ENCODE measurements around the gene ZNF317. TPM values are rescaled to one million over a fixed set of nuclear protein-coding genes. Genes with fewer than 3 reads are reported as not detected.

Gene ZNF317
- 10.3 TPM for total RNA-seq

GRCh38 chr19:9140159-9140874 lies at the start of gene ZNF317:
ZNF317 (plus strand) TSS chr19:9140397; CDS start chr19:9156017, 15,620 bp downstream.
- peak; percentile 92 for DNase-seq (ENCODE audit: low spot score)
- peak; percentile 96 for ATAC-seq

GRCh38 chr19:9107375-9107774 lies 32.8 kb upstream of the ZNF317 start, which contains the start of gene OR7G2:
OR7G2 (minus strand) TSS chr19:9107475; CDS start chr19:9103243, 4,232 bp downstream.
- DNase-seq (ENCODE audit: low spot score) (no peak), ATAC-seq (no peak)

GRCh38 chr19:9109959-9110358 lies 30.2 kb upstream of the ZNF317 start:
- ATAC-seq (no peak), DNase-seq (ENCODE audit: low spot score) (no peak)

GRCh38 chr19:9115307-9115813 lies 24.8 kb upstream of the ZNF317 start, which contains the start of gene OR7G1:
OR7G1 (minus strand) TSS chr19:9115763; CDS start chr19:9115763, 0 bp downstream.
- no peak for ATAC-seq
- no peak for DNase-seq (ENCODE audit: low spot score)

- DNase-seq (ENCODE audit: low spot score) (no peak), ATAC-seq (no peak)
Measured at GRCh38 chr19:9116547-9116946, 23.6 kb upstream of the ZNF317 start.

- no peak for ATAC-seq
- no peak for DNase-seq (ENCODE audit: low spot score)
Measured at GRCh38 chr19:9126900-9127405, 13.2 kb upstream of the ZNF317 start, which contains the start of gene OR7G3. OR7G3 (minus strand) TSS chr19:9126950; CDS start chr19:9126950, 0 bp downstream.

GRCh38 chr19:9128171-9128570 lies 12.0 kb upstream of the ZNF317 start:
- no peak for ATAC-seq
- DNase-seq (ENCODE audit: low spot score) = no peak

- DNase-seq (ENCODE audit: low spot score) (no peak), ATAC-seq (no peak)
Measured at GRCh38 chr19:9130965-9131364, 9.2 kb upstream of the ZNF317 start.

- DNase-seq (ENCODE audit: low spot score) (no peak), ATAC-seq (no peak)
Measured at GRCh38 chr19:9132422-9132821, 7.8 kb upstream of the ZNF317 start.

GRCh38 chr19:9139609-9140158 lies 513 bp upstream of the ZNF317 start:
- DNase-seq (ENCODE audit: low spot score) = no peak
- ATAC-seq = peak; percentile 4

- ATAC-seq = no peak
Measured at GRCh38 chr19:9144920-9145319, 4.7 kb downstream of the ZNF317 start.

GRCh38 chr19:9146882-9147281 lies 6.7 kb downstream of the ZNF317 start:
- no peak for ATAC-seq
- DNase-seq (ENCODE audit: low spot score) = no peak

More at GRCh38 chr19:9144920-9145319, 4.7 kb downstream of the ZNF317 start:
- DNase-seq (ENCODE audit: low spot score) = no peak

- DNase-seq (ENCODE audit: low spot score) = no peak
- ATAC-seq = no peak
Measured at GRCh38 chr19:9148697-9149096, 8.5 kb downstream of the ZNF317 start.

GRCh38 chr19:9149997-9150396 lies 9.8 kb downstream of the ZNF317 start:
- no peak for DNase-seq (ENCODE audit: low spot score)
- ATAC-seq = no peak

GRCh38 chr19:9150650-9151049 lies 10.5 kb downstream of the ZNF317 start:
- DNase-seq (ENCODE audit: low spot score) (no peak), ATAC-seq (no peak)

- ATAC-seq = no peak
- DNase-seq (ENCODE audit: low spot score) = no peak
Measured at GRCh38 chr19:9151367-9151766, 11.2 kb downstream of the ZNF317 start.

- ATAC-seq (no peak), DNase-seq (ENCODE audit: low spot score) (no peak)
Measured at GRCh38 chr19:9155591-9155990, 15.4 kb downstream of the ZNF317 start.

- ATAC-seq = no peak
- DNase-seq (ENCODE audit: low spot score) = no peak
Measured at GRCh38 chr19:9156304-9156703, 16.1 kb downstream of the ZNF317 start.

- no peak for ATAC-seq
- DNase-seq (ENCODE audit: low spot score) = no peak
Measured at GRCh38 chr19:9159891-9160290, 19.7 kb downstream of the ZNF317 start.

- DNase-seq (ENCODE audit: low spot score) = no peak
- ATAC-seq = no peak
Measured at GRCh38 chr19:9161427-9161826, 21.2 kb downstream of the ZNF317 start.

GRCh38 chr19:9165261-9165660 lies 25.1 kb downstream of the ZNF317 start:
- ATAC-seq = no peak

GRCh38 chr19:9166846-9167245 lies 26.6 kb downstream of the ZNF317 start:
- ATAC-seq = no peak
- no peak for DNase-seq (ENCODE audit: low spot score)

More at GRCh38 chr19:9165261-9165660, 25.1 kb downstream of the ZNF317 start:
- no peak for DNase-seq (ENCODE audit: low spot score)
